GM21717 (cell line): Measurements from ENCODE around the gene CHPF.

ENCODE experiments used
- ATAC-seq: cut with Tn5 transposase; IDR thresholded peaks from one replicate; pipeline ENCODE4 v1.9.1; 2021; ENCODE audit warnings: mild to moderate bottlenecking, moderate library complexity; ENCODE audit not compliant: unreplicated experiment

The CHPF gene

DNA sequence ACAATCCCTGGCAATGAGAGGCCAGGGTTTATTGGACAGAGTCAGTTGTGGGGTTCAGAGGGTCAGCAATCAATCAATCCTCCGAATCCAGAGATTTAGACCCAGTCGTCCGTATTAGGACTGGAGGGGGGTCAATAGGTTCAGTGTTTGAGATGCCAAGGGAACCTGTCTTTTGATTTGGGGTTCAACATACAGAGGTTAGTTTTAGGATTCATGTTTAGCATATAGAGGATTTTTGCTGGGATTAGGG is 44.6 kb downstream of the CHPF start:
- peak; percentile 1 for ATAC-seq

DNA sequence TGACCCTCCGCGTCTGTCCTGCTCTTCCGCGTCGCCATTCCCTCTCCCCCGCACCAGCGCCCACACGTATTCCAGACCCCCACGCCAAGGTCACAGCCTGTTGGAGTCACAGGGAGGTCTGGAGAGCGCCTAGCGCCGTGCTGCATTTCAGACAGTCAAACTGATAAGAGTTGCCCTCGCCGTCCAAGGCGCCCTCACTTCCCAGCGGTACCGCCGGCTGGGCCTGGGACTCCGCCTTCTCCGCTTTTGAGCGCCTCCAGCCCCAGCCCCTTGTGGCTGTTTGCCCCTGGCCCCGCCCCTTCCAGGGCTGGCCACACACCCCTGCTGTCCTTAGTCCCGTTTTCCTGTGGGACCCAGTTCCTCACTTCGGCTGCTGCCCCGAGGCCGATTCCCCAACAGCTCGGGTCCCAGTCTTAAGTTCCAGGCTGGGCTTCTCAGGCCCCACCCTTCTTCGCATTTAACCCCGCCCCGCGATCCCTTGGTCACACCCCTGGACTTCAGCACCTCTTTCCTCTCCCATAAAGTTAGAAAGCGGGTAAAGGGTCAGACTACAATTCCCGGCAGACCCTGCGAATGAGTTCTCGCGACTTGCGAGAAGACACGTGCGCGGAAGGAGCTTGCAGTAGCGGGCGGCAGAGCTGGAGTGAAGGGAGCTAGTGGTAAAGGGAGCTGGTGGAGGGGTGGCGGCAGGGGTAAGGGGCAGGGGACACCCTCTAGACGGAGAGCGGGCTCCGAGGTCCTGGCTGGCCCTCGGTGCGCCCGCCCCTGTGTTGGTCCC is 45.1 kb downstream of the CHPF start, which contains the start of gene GMPPA:
Gene GMPPA, plus strand, starts transcription at position 612 of the 778 bp plus-strand sequence. CDS start 1,085 bp downstream, outside the sequence.
- ATAC-seq = peak; percentile 97

DNA sequence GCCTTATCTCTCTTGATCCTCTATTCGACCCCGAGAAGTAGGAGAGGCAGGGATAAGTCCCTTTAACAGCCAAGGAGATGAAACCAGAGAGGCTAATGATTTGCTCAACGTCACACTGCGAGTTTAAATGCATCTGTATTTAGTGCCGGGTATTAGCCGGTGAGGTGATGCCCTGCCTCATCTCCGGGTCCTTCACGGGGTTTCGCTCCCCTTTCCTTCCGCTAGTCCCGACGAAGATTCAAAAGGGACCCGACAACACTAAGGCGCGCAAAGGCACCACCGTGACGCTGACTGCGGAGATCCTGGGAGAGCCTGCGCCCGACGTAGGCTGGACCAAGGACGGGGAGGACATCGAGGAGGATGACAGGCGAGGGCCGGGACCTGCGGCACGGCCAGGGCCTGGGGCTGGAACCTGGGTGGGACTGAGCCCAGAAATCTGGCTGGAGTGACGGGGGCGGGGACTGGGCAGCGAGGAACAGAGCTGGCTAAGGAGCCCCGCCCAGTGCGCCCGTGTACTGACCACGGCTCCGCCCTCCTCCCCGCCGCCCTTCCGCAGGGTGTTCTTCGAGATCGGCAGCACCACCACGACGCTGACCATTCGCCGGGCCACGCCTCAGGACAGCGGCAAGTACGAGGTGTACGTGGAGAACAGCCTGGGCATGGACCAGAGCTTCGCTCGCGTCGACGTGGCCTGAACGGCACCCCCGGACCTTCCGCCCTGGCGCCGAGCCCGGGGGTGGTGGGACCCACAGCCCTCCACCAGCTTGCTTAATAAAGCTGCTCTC is 45.9 kb downstream of the CHPF start:
- peak; percentile 23 for ATAC-seq

DNA sequence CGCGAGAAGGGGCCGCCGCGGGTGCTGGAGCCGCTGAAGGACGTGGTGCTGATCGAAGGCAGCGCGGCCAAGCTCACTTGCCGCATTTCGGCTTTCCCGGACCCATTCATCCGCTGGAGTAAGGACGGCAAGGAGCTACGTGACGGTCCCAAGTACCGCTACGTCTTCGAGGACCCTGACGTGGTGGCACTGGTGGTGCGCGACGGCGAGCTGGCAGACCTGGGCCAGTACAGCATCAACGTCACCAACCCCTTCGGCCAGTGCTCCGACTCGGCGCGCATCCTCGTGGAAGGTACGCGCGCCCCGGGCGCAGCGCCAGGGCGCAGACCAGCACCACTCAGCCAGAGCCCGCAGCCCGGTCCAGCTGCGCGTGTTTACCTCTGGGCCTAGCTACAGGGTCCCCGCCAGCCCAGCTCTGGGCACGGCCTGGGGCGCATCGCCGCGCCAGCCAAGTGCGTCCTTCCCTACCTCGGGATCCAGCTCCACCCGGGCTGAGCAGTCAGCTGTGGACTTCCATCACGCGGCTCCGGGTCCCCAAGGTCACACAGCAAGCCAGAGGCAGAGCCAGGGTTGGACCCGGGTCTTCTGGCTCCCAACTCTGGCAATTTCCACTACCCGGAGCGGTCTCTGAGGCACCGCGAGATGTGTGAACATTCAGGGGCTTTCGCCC is 46.6 kb downstream of the CHPF start:
- no peak for ATAC-seq

DNA sequence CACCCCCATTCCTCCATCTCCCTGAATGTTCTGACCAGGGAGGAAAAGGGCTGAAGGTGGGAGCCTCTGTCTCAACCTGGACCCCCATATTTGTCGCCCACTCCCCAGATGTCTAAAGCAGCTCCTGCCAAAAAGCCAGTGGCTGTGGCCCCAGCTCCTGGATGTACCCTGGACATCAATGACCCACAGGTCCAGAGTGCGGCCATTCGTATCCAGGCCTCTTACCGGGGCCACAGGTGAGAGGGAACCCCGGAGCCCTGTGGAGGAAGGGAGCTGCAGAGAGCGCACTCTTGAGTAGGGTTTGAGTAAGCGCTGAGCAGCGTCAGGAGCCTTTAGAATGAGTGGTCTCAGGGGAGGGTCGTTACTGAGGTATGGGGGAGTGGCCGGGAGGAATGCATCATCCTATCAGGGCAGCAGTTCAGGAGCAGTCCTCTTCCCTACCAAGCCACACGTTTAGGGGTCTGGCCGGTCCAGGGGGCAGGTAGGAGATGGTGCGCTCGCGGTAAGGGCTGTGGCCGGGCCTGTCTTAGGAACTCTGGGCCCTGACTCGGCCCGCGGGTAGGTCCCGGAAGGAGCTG is 47.3 kb downstream of the CHPF start:
- no peak for ATAC-seq

DNA sequence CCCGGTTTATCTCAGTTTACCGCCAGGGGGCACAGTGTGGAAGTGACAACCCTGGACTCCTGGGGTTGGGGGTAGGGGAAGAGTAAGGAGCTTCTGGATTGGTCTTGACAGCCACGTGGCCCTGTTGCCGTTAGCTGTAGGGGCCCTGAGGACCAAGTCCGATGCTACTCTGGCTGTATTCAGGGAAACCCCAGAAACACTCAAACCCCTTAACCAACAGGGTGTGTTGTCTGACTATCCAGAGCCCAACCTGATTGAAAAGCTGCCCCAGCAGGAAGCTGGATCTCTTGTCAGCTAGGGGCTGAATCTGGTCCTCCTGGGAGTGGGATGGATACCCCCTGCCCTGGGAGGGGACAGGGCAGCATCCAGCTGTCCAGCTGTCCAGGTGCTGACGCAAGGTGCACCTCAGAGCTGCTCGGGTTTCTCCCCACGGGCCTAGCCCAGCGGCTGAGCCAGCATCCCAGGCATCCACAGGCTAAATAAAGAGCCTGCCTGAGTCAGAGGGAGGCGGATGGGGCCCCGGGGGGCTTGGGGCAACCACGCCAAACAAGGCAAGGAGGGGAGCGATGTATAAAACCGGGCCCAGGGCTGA is 48.0 kb downstream of the CHPF start:
- ATAC-seq = no peak

DNA sequence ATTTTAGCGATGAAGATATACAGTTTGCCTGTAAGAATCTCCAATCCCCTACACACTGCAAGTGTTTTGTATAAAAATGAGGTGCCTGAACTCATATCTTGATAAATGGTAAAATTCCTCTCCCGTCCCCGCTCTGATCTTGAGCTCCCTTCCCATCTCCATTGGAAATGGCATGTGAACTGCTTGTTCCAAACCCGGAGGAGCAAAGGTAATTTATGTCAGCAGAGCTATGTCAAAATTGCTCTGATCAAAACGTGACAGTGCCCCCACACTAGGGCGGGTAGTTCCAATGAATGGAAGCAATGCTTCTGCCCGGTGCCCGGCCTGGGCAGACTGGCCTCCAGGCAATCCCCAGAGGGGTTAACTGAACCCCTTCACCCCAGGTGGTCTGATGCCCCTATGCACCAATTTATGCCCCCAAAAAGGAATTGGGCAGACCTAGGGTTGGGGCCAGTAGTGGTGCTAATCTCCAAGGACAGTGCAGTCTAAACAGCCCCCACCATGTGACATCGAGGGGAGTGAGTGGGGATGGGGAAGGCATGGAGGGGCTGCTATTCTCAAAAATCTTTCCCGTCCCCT is 48.6 kb downstream of the CHPF start:
- ATAC-seq = no peak

DNA sequence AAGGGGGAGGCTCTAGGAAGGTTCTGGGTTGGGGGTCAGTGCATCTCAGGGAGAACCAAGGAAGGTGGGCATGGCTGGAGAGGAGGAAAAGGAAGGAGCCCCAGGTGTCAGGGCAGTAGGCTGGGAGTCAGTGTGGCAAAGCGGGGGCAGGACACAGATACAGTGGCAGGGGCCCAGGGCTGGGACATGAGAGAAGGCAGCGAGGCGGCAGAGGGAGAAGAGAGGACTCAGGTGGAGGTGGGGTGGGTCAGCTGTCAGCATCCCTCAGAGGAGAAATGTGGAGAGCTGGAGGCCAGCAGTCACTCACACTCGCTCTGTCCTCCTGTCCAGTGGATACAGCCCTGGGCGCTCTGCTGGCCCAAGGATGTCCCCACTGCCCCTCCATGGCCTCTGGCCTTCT is 50.5 kb downstream of the CHPF start:
- no peak for ATAC-seq

DNA sequence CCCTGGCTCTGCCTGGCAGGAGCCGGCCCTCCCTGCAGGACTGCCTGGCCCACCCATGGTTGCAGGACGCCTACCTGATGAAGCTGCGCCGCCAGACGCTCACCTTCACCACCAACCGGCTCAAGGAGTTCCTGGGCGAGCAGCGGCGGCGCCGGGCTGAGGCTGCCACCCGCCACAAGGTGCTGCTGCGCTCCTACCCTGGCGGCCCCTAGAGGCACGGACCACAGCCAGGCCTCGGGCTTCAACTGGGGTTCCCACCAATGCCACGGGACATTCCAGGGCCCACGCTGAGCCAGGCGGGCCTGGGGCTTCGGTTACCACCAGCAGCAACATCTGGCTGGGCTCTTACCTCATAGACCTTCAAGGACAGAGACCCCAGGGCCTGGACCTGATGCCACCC is 51.0 kb downstream of the CHPF start:
- ATAC-seq = no peak

DNA sequence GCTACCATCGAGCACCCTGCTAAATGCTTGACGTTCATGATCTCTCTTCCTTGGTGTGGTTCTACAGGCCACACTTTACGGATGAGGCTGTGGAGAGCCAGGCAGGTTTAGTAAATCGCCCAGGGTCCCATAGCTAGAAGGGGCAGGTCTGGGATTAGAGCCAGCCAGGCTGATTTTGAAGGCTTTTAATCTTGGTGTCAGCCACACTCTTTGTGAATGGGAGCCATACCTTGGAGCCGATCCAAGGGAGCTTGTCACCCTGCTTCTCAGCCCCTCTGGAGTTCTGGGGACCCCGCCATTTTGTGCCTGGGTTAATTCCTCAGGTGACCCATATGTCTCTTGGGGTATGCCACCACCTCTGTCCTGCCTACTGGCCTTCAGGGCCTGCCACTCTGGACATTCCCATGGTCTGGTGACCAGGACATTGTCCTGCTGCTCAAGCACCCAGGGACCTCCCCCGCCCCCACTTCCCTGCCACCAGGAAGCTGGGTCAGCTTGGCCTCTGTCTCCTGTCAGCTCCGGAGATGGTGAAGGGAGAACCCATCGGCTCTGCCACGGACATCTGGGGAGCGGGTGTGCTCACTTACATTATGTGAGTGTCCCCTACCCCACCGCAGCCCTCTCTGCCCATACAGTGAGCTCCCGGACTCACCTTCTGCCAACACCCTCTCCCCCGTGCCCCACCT is 52.2 kb downstream of the CHPF start:
- ATAC-seq = no peak

DNA sequence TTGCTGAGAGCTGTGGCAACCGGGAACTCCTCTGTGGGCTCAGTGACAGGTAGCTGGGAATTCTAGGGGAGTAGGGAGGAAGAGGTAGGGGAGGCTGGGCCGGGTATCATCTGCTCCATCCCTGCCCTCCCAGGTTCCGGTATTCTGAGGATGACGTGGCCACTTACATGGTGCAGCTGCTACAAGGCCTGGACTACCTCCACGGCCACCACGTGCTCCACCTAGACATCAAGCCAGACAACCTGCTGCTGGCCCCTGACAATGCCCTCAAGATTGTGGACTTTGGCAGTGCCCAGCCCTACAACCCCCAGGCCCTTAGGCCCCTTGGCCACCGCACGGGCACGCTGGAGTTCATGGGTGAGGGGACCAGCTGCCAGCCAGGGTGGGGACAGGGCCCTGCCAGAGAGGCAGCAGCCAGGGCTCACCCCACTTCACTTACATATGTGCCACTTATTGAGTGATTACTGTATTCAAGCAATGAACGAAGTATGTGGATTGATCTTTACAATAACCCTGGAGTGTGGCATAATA is 52.9 kb downstream of the CHPF start:
- no peak for ATAC-seq

DNA sequence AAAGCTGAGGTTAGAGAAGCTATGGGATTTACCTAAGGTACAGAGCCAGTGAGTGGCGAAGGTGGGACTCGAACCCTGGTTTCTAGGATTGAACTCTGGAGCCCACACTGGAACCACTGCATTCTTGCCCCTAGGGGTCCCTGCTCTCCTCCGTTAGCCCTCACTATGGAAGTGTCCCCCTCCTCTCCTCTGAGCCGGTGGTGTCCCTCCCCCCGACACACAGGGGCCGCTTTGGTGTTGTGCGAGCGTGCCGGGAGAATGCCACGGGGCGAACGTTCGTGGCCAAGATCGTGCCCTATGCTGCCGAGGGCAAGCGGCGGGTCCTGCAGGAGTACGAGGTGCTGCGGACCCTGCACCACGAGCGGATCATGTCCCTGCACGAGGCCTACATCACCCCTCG is 53.4 kb downstream of the CHPF start:
- ATAC-seq = no peak

DNA sequence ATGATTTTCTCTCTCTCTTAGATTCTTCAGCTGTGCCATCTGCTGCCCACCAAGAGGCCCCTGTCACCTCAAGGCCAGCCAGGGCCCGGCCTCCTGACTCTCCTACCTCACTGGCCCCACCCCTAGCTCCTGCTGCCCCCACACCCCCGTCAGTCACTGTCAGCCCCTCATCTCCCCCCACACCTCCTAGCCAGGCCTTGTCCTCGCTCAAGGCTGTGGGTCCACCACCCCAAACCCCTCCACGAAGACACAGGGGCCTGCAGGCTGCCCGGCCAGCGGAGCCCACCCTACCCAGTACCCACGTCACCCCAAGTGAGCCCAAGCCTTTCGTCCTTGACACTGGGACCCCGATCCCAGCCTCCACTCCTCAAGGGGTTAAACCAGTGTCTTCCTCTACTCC is 54.3 kb downstream of the CHPF start:
- ATAC-seq = no peak
